Skeletal muscle satellite cell (primary cell): Measurements from ENCODE around the gene SERPINA12.

Experiments
- H3K27me3 ChIP-seq: 2 replicates; pipeline ENCODE4 v1.7.0; 2013; ENCODE audit warnings: low read length; ENCODE audit not compliant: control insufficient read depth, insufficient read depth
- H3K36me3 ChIP-seq: 2 replicates; pipeline ENCODE4 v1.7.0; 2013; ENCODE audit warnings: mild to moderate bottlenecking, control low read depth, low read length; ENCODE audit not compliant: insufficient read depth
- H3K4me1 ChIP-seq: 2 replicates; pipeline ENCODE4 v1.7.0; 2013; ENCODE audit warnings: low read length; ENCODE audit not compliant: control insufficient read depth, insufficient read depth
- H3K4me2 ChIP-seq: 2 replicates; pipeline ENCODE4 v1.7.0; 2013; ENCODE audit warnings: mild to moderate bottlenecking, low read length
- H3K4me3 ChIP-seq: 2 replicates; pipeline ENCODE4 v1.7.0; 2013; ENCODE audit warnings: low read length
- H3K9ac ChIP-seq: 2 replicates; pipeline ENCODE4 v1.7.0; 2013; ENCODE audit warnings: mild to moderate bottlenecking, low read depth, low read length, moderate library complexity
- H3K9me3 ChIP-seq: replicated peaks from 2 replicates; pipeline ENCODE4 v1.7.0; 2013; ENCODE audit warnings: mild to moderate bottlenecking, control low read depth, low read length

The SERPINA12 gene

GRCh38 chr14:94460631-94461416, 48.4 kb downstream of the SERPINA12 start:
- Histone ChIP-seq H3K36me3 (no peaks in the 10 kb centered on the region), H3K4me3 (no peak overlapping the region), H3K27me3 (no peaks in the 10 kb centered on the region), H3K4me2 (no peak overlapping the region), H3K9me3 (peaks cover 2% of the 10 kb centered on the region), H3K9ac (no peak overlapping the region), H3K4me1 (peaks cover 3% of the 10 kb centered on the region)

- peaks cover 3% of the 10 kb centered on the region for H3K4me1 ChIP-seq
- H3K9me3 ChIP-seq: no peaks in the 10 kb centered on the region
- H3K36me3 ChIP-seq: no peaks in the 10 kb centered on the region
- H3K9ac ChIP-seq: no peak overlapping the region
- no peak overlapping the region for H3K4me2 ChIP-seq
- no peak overlapping the region for H3K4me3 ChIP-seq
- no peaks in the 10 kb centered on the region for H3K27me3 ChIP-seq
Observed at GRCh38 chr14:94458558-94459205, 50.6 kb downstream of the SERPINA12 start.

- Histone ChIP-seq H3K9me3 (no peaks in the 10 kb centered on the region), H3K4me3 (no peak overlapping the region), H3K36me3 (no peaks in the 10 kb centered on the region), H3K9ac (no peak overlapping the region), H3K4me2 (no peak overlapping the region), H3K4me1 (peaks cover 3% of the 10 kb centered on the region), H3K27me3 (no peaks in the 10 kb centered on the region)
Observed at GRCh38 chr14:94458096-94458495, 51.2 kb downstream of the SERPINA12 start.

DNA sequence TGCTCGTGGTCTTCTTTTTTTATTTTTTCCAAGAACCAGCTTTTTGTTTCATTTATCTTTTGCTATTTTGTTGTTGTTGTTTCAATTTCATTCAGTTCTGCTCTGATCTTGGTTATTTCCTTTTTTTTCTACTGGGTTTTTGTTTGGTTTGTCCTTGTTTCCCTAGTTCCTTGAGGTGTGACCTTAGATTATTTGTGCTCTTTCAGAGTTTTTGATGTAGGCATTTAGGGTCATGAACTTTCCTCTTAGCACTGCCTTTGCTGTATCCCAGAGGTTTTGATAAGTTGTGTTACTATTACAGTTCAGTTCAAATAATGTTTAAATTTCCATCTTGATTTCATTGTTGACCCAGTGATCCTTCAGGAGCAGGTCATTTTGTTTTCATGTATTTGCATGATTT, 53.3 kb downstream of the SERPINA12 start:
- H3K4me2 ChIP-seq: no peak overlapping the region
- no peak overlapping the region for H3K4me3 ChIP-seq
- H3K9ac ChIP-seq: no peak overlapping the region
- H3K36me3 ChIP-seq: no peaks in the 10 kb centered on the region
- no peaks in the 10 kb centered on the region for H3K9me3 ChIP-seq
- no peaks in the 10 kb centered on the region for H3K4me1 ChIP-seq
- H3K27me3 ChIP-seq: peaks cover 16% of the 10 kb centered on the region

DNA sequence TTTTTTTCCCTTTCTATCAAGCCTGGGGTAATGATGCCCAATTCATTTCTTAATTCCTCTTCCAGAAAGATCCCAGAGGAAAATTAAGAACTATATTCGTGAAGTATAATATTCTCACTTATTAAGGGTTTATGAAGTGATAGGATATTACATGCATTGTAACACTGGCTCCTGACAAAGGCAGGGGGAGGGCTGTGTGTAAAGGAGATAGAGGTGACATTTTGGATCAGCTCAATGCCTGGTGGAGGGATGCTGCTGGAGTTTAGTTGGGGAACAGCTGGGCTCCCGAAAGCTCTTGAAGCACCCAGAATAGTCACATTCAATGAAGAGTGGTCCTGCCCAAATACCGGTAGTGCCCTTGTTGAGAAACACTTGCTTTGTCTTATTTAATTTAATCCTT, 57.4 kb downstream of the SERPINA12 start:
- Histone ChIP-seq H3K4me2 (no peak overlapping the region), H3K4me1 (no peaks in the 10 kb centered on the region), H3K9ac (no peak overlapping the region), H3K27me3 (peaks cover 34% of the 10 kb centered on the region), H3K36me3 (no peaks in the 10 kb centered on the region), H3K9me3 (no peaks in the 10 kb centered on the region), H3K4me3 (no peak overlapping the region)

DNA sequence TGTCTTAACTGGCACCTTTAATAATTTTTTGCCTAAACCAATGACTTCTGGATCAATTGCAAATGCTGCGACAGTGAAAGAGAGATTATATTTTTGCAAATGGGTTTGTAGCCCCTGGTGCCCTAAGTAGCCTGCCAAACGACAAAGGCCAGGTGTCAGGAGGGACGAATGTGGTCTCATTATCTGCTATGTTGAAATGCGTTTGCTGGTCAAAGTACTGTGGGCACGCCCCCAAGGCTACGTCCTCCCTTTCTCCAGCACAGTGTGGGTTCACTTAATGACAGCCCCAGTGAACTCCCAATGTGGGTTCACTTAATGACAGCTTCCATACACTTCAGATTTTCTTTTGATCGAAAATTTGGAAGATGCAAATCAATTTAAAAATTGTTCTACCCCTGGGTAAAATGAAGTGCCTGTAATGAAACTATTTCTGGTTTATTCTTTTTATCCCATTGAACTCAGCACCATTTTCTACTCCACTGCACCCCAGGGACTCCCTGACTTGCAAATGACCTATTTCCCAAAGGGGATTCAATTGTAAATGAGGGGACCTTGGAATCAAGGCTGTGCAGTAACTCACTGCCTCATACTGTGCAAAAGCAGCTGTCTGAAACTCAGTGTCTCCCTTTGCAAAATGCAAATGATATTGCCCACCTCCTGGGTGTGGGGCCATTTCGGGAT, 58.0 kb downstream of the SERPINA12 start:
- no peak overlapping the region for H3K4me3 ChIP-seq
- H3K9ac ChIP-seq: no peak overlapping the region
- H3K27me3 ChIP-seq: peaks cover 34% of the 10 kb centered on the region
- H3K4me2 ChIP-seq: no peak overlapping the region
- no peaks in the 10 kb centered on the region for H3K9me3 ChIP-seq
- no peaks in the 10 kb centered on the region for H3K36me3 ChIP-seq
- no peaks in the 10 kb centered on the region for H3K4me1 ChIP-seq

DNA sequence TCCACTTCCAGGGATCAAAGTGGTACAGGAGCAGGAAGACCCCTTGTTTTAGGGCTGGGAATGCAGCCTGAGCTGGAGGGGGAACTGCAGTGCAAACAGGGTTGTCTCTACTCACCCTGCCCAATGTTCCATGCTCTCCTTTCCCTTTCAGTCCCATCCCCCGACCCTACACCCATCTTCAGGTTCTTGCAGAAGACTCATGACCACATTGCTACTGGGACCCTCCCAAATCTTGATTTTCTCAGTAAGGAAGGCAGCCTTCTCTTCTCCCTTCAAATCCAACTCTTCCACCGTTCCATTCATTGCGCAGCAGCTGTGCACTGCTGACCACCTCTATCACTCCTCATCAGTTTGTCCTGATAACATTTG, 58.6 kb downstream of the SERPINA12 start:
- no peak overlapping the region for H3K9ac ChIP-seq
- H3K36me3 ChIP-seq: no peaks in the 10 kb centered on the region

DNA sequence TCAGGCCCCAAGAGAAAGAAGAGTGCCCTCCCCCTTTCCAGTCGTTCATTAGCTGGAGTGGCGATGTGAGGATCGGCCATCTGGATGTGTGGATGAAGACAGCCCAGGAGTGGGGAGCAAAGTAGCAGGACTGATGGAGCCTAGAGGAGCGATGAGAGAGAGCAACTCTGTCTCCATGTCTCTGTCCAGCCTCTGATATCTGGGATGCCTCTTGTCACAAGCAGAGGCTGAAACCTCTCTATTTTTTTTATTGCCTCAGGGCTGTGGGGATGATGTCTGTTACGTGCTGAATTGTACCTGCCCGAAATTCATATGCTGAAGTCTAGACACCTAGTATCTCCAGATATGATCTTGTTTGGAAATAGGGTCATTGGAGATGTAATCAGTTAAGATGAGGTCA, 59.3 kb downstream of the SERPINA12 start:
- no peak overlapping the region for H3K9ac ChIP-seq
- no peaks in the 10 kb centered on the region for H3K9me3 ChIP-seq
- H3K4me1 ChIP-seq: no peaks in the 10 kb centered on the region
- no peaks in the 10 kb centered on the region for H3K36me3 ChIP-seq
- H3K27me3 ChIP-seq: peaks cover 34% of the 10 kb centered on the region
- H3K4me3 ChIP-seq: no peak overlapping the region
- H3K4me2 ChIP-seq: no peak overlapping the region

More for the DNA sequence above, 58.6 kb downstream of the SERPINA12 start:
- H3K4me2 ChIP-seq: no peak overlapping the region
- no peaks in the 10 kb centered on the region for H3K9me3 ChIP-seq
- no peaks in the 10 kb centered on the region for H3K4me1 ChIP-seq
- H3K27me3 ChIP-seq: peaks cover 34% of the 10 kb centered on the region
- no peak overlapping the region for H3K4me3 ChIP-seq

DNA sequence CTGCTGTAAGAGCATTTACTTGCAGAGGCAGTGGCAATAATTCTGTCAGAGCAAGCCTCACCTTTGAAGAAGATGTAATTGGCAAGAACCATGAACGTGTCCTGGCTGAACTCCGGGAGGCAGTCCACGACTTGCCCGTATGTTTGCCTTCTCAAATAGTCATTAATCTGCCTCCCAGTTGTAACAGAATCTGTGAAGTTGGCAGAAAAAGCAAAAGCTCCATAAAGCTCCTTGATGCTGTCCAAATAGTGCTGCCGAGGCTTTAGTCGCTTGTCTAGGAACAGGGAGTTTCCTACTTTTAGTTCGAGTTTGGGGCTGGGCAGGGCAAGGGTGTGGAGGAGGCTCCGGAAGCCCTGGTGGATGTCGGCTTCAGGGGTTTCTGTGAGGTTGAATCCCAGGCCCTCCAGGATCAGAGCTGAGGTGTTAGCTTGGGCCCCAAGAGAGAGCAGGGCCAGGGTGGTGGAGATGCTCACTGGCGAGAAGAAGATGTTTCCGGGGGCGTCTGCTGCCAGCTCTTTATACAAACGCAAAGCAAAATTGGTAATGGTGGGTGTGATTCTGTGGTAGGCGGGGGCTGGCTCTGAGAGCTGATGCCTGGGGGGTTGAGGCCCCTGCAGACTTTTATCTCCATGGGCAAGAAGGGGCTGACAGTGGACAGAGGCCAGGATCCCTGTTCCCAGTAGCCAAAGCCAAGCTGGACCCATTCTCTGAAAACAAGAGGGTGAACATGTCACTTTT, 61.0 kb downstream of the SERPINA12 start:
- H3K9ac ChIP-seq: no peak overlapping the region
- H3K4me2 ChIP-seq: no peak overlapping the region
- H3K36me3 ChIP-seq: no peaks in the 10 kb centered on the region
- H3K4me3 ChIP-seq: no peak overlapping the region
- H3K27me3 ChIP-seq: peaks cover 34% of the 10 kb centered on the region
- H3K9me3 ChIP-seq: no peaks in the 10 kb centered on the region
- no peaks in the 10 kb centered on the region for H3K4me1 ChIP-seq

- Histone ChIP-seq H3K4me2 (no peak overlapping the region), H3K4me1 (no peaks in the 10 kb centered on the region), H3K4me3 (no peak overlapping the region), H3K36me3 (no peaks in the 10 kb centered on the region), H3K9ac (no peak overlapping the region), H3K9me3 (no peaks in the 10 kb centered on the region), H3K27me3 (peaks cover 35% of the 10 kb centered on the region)
Observed at GRCh38 chr14:94447206-94447605, 62.1 kb downstream of the SERPINA12 start.

DNA sequence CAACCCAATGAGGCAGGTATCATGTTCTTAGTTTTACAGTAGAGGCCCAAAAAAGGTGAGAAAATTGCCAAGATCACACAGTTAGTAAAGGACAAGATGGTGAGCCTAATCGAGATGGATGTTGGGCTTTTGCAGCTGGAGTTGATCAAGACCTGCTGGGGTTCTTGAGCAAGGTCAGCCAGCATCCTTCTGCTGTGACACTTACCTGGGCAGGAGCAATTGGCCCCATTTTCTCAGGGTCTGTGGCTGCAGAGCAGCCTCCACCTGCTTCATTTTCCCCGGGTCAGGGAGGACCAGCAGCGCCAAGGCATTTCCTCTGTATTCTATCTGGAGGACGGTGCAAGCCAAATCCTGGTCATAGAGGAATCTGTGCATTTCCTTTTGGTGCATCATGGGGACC, 63.1 kb downstream of the SERPINA12 start:
- H3K36me3 ChIP-seq: no peaks in the 10 kb centered on the region
- H3K9ac ChIP-seq: no peak overlapping the region
- H3K4me1 ChIP-seq: no peaks in the 10 kb centered on the region
- H3K9me3 ChIP-seq: no peaks in the 10 kb centered on the region
- peaks cover 24% of the 10 kb centered on the region for H3K27me3 ChIP-seq
- no peak overlapping the region for H3K4me3 ChIP-seq
- H3K4me2 ChIP-seq: no peak overlapping the region
